NOMO-1 treated with DMSO at 0.1 percent for 48 hours (cell line): ENCODE results near the gene SRGAP2B.
"Not testable (repeated sequence)": the region's sequence is repeated elsewhere in the genome, so short reads cannot be mapped to it uniquely, and the experiment has no call there.

Experiments used
- DNase-seq: peaks from one replicate; lab custom pipeline; 2025; ENCODE audit not compliant: unreplicated experiment; lab: John Stamatoyannopoulos, UW

Gene SRGAP2B

GRCh38 chr1:145047553-145047952 lies 47.6 kb downstream of the SRGAP2B start:
- DNase-seq: not testable (repeated sequence)

- DNase-seq: not testable (repeated sequence)
Observed at GRCh38 chr1:145045571-145046273, 49.4 kb downstream of the SRGAP2B start.

GRCh38 chr1:145041519-145041918 lies 53.6 kb downstream of the SRGAP2B start:
- DNase-seq: not testable (repeated sequence)

- not testable (repeated sequence) for DNase-seq
Observed at GRCh38 chr1:145036019-145036418, 59.1 kb downstream of the SRGAP2B start.

- not testable (repeated sequence) for DNase-seq
Observed at GRCh38 chr1:145033523-145033922, 61.6 kb downstream of the SRGAP2B start.

- DNase-seq: not testable (repeated sequence)
Observed at GRCh38 chr1:145027251-145027650, 67.9 kb downstream of the SRGAP2B start.

- DNase-seq: not testable (repeated sequence)
Observed at GRCh38 chr1:145025286-145025685, 69.8 kb downstream of the SRGAP2B start.

GRCh38 chr1:145022259-145022658 lies 72.9 kb downstream of the SRGAP2B start:
- DNase-seq: not testable (repeated sequence)

GRCh38 chr1:145021749-145022148 lies 73.4 kb downstream of the SRGAP2B start:
- not testable (repeated sequence) for DNase-seq

GRCh38 chr1:145019709-145020108 lies 75.4 kb downstream of the SRGAP2B start:
- not testable (repeated sequence) for DNase-seq

- DNase-seq: not testable (repeated sequence)
Observed at GRCh38 chr1:145017725-145018124, 77.4 kb downstream of the SRGAP2B start.

GRCh38 chr1:145016492-145016862 lies 78.7 kb downstream of the SRGAP2B start:
- not testable (repeated sequence) for DNase-seq

- not testable (repeated sequence) for DNase-seq
Observed at GRCh38 chr1:145015744-145016491, 79.2 kb downstream of the SRGAP2B start.

- not testable (repeated sequence) for DNase-seq
Observed at GRCh38 chr1:145013353-145013752, 81.8 kb downstream of the SRGAP2B start.

GRCh38 chr1:145011811-145012210 lies 83.3 kb downstream of the SRGAP2B start:
- DNase-seq: not testable (repeated sequence)

GRCh38 chr1:145010580-145010979 lies 84.5 kb downstream of the SRGAP2B start:
- not testable (repeated sequence) for DNase-seq

- not testable (repeated sequence) for DNase-seq
Observed at GRCh38 chr1:145009928-145010327, 85.2 kb downstream of the SRGAP2B start.

GRCh38 chr1:145008388-145008787 lies 86.7 kb downstream of the SRGAP2B start:
- DNase-seq: not testable (repeated sequence)

- not testable (repeated sequence) for DNase-seq
Observed at GRCh38 chr1:145005142-145005541, 90.0 kb downstream of the SRGAP2B start.

- not testable (repeated sequence) for DNase-seq
Observed at GRCh38 chr1:145001381-145001780, 93.7 kb downstream of the SRGAP2B start.

- DNase-seq: not testable (repeated sequence)
Observed at GRCh38 chr1:145000743-145001326, 94.3 kb downstream of the SRGAP2B start.
